Stimulated activated naive CD8-positive, alpha-beta T cell treated with anti-CD3 and anti-CD28 coated beads, Interleukin-15, amount 100 ng/mL, for 72 hours (primary cell): Measurements from ENCODE around the gene PPP2R5E.
"Not testable (repeated sequence)": the region's sequence is repeated elsewhere in the genome, so short reads cannot be mapped to it uniquely, and the experiment has no call there.

ENCODE experiments used
- ATAC-seq: fragments of 150-1000 bp; cut with Tn5 transposase; 2 replicates; pipeline ENCODE4 v1.10.0; 2021; ENCODE audit warnings: mild to moderate bottlenecking, moderate library complexity
- DNase-seq, 2 donors: peaks; one replicate each; pipeline ENCODE4 v3.0.0; 2021 to 2022
- H3K27ac Mint-ChIP-seq, 2 donors: one replicate each; pipeline ENCODE4 v1.8.0; 2022; ENCODE audit warnings: mild to moderate bottlenecking in 2 of 2, mixed read lengths in 2 of 2, moderate library complexity in 2 of 2
- H3K27me3 Mint-ChIP-seq: one replicate; pipeline ENCODE4 v1.8.0; 2022; ENCODE audit warnings: mixed read lengths
- H3K4me1 Mint-ChIP-seq: one replicate; pipeline ENCODE4 v1.8.0; 2022; ENCODE audit warnings: mild to moderate bottlenecking, mixed read lengths
- H3K4me3 Mint-ChIP-seq, 2 donors: one replicate each; pipeline ENCODE4 v1.8.0; 2022; ENCODE audit warnings: mild to moderate bottlenecking in 2 of 2, mixed read lengths in 2 of 2, moderate library complexity in 1 of 2
- H3K9me3 Mint-ChIP-seq, 2 donors: one replicate each; pipeline ENCODE4 v1.8.0; 2022; ENCODE audit warnings: mixed read lengths in 2 of 2

The PPP2R5E gene

GRCh38 chr14:63398952-63399351 is 144.2 kb downstream of the PPP2R5E start:
- Mint-ChIP-seq H3K27ac (peak overlapping the region in 1 of 2 donors; percentile 82), H3K27me3 (no peaks in the 10 kb centered on the region), H3K4me1 (peaks cover 19% of the 10 kb centered on the region), H3K9me3 (no peaks in the 10 kb centered on the region), H3K4me3 (no peak overlapping the region)
- ATAC-seq (no peak), DNase-seq (no peak)

GRCh38 chr14:63394841-63395240 is 148.3 kb downstream of the PPP2R5E start:
- peaks cover 5% of the 10 kb centered on the region for H3K4me1 Mint-ChIP-seq
- no peaks in the 10 kb centered on the region for H3K27me3 Mint-ChIP-seq
- no peak overlapping the region for H3K4me3 Mint-ChIP-seq
- H3K27ac Mint-ChIP-seq, result peak overlapping the region; percentile 75 to 82
- no peak for DNase-seq
- no peak for ATAC-seq
- H3K9me3 Mint-ChIP-seq, result no peaks in the 10 kb centered on the region

GRCh38 chr14:63394432-63394831 is 148.7 kb downstream of the PPP2R5E start:
- Mint-ChIP-seq H3K27me3 (no peaks in the 10 kb centered on the region), H3K9me3 (no peaks in the 10 kb centered on the region), H3K27ac (peak overlapping the region in 1 of 2 donors; percentile 49), H3K4me3 (no peak overlapping the region), H3K4me1 (peaks cover 5% of the 10 kb centered on the region)
- DNase-seq, result no peak
- no peak for ATAC-seq

- Mint-ChIP-seq H3K4me1 (no peaks in the 10 kb centered on the region), H3K27me3 (no peaks in the 10 kb centered on the region), H3K4me3 (no peak overlapping the region), H3K9me3 (no peaks in the 10 kb centered on the region), H3K27ac (no peak overlapping the region)
- DNase-seq (no peak), ATAC-seq (no peak)
Observed at GRCh38 chr14:63393012-63393411, 150.2 kb downstream of the PPP2R5E start.

- DNase-seq (no peak), ATAC-seq (no peak)
- H3K27ac Mint-ChIP-seq, result no peak overlapping the region
- no peak overlapping the region for H3K4me3 Mint-ChIP-seq
- H3K27me3 Mint-ChIP-seq, result no peaks in the 10 kb centered on the region
- H3K9me3 Mint-ChIP-seq, result no peaks in the 10 kb centered on the region
- no peaks in the 10 kb centered on the region for H3K4me1 Mint-ChIP-seq
Observed at GRCh38 chr14:63392236-63392635, 150.9 kb downstream of the PPP2R5E start.

GRCh38 chr14:63388766-63389431 is 154.3 kb downstream of the PPP2R5E start:
- ATAC-seq (peak; percentile 89), DNase-seq (peak; percentile 55 to 67)
- H3K4me3 Mint-ChIP-seq, result no peak overlapping the region
- no peaks in the 10 kb centered on the region for H3K27me3 Mint-ChIP-seq
- H3K27ac Mint-ChIP-seq, result peak overlapping the region; percentile 6 to 12
- H3K4me1 Mint-ChIP-seq, result peaks cover 5% of the 10 kb centered on the region
- no peaks in the 10 kb centered on the region for H3K9me3 Mint-ChIP-seq

GRCh38 chr14:63387711-63388110 is 155.5 kb downstream of the PPP2R5E start:
- no peak overlapping the region for H3K27ac Mint-ChIP-seq
- DNase-seq (no peak), ATAC-seq (no peak)
- no peak overlapping the region for H3K4me3 Mint-ChIP-seq
- no peaks in the 10 kb centered on the region for H3K27me3 Mint-ChIP-seq
- H3K4me1 Mint-ChIP-seq, result peaks cover 9% of the 10 kb centered on the region
- no peaks in the 10 kb centered on the region for H3K9me3 Mint-ChIP-seq

- H3K9me3 Mint-ChIP-seq, result no peaks in the 10 kb centered on the region
- H3K4me3 Mint-ChIP-seq, result no peak overlapping the region
- no peak for DNase-seq
- ATAC-seq, result peak; percentile 73
- no peaks in the 10 kb centered on the region for H3K27me3 Mint-ChIP-seq
- H3K27ac Mint-ChIP-seq, result peak overlapping the region; percentile 20 to 24
- peaks cover 9% of the 10 kb centered on the region for H3K4me1 Mint-ChIP-seq
Observed at GRCh38 chr14:63383776-63384367, 159.3 kb downstream of the PPP2R5E start.

GRCh38 chr14:63378444-63378843 is 164.7 kb downstream of the PPP2R5E start:
- no peaks in the 10 kb centered on the region for H3K27me3 Mint-ChIP-seq
- DNase-seq (no peak), ATAC-seq (no peak)
- no peak overlapping the region for H3K27ac Mint-ChIP-seq
- H3K4me1 Mint-ChIP-seq, result no peaks in the 10 kb centered on the region
- H3K4me3 Mint-ChIP-seq, result no peak overlapping the region
- no peaks in the 10 kb centered on the region for H3K9me3 Mint-ChIP-seq

- DNase-seq (no peak), ATAC-seq (no peak)
- no peak overlapping the region for H3K27ac Mint-ChIP-seq
- H3K4me3 Mint-ChIP-seq, result no peak overlapping the region
- H3K9me3 Mint-ChIP-seq, result no peaks in the 10 kb centered on the region
- no peaks in the 10 kb centered on the region for H3K4me1 Mint-ChIP-seq
- no peaks in the 10 kb centered on the region for H3K27me3 Mint-ChIP-seq
Observed at GRCh38 chr14:63375769-63376168, 167.4 kb downstream of the PPP2R5E start.

GRCh38 chr14:63371613-63372012 is 171.6 kb downstream of the PPP2R5E start:
- not testable (repeated sequence) for H3K4me1 Mint-ChIP-seq, H3K9me3 Mint-ChIP-seq, ATAC-seq, H3K27me3 Mint-ChIP-seq, H3K4me3 Mint-ChIP-seq, DNase-seq
- H3K27ac Mint-ChIP-seq, result peak overlapping the region in 1 of 2 donors; percentile 27

- no peak for ATAC-seq
Observed at GRCh38 chr14:63371033-63371432, 172.1 kb downstream of the PPP2R5E start.

GRCh38 chr14:63367742-63368364 is 175.3 kb downstream of the PPP2R5E start:
- ATAC-seq (no peak), DNase-seq (no peak)
- Mint-ChIP-seq H3K4me1 (no peaks in the 10 kb centered on the region), H3K27ac (no peak overlapping the region), H3K9me3 (peaks cover 8 to 23% of the 10 kb centered on the region in 2 donors), H3K4me3 (no peak overlapping the region), H3K27me3 (no peaks in the 10 kb centered on the region)

More at GRCh38 chr14:63371033-63371432, 172.1 kb downstream of the PPP2R5E start:
- Mint-ChIP-seq H3K4me3 (no peak overlapping the region), H3K27me3 (no peaks in the 10 kb centered on the region), H3K4me1 (no peaks in the 10 kb centered on the region), H3K27ac (no peak overlapping the region), H3K9me3 (peaks cover 0 to 8% of the 10 kb centered on the region in 2 donors)
- no peak for DNase-seq

- no peaks in the 10 kb centered on the region for H3K4me1 Mint-ChIP-seq
- no peak overlapping the region for H3K27ac Mint-ChIP-seq
Observed at GRCh38 chr14:63362389-63362819, 180.8 kb downstream of the PPP2R5E start.

GRCh38 chr14:63361790-63362189 is 181.4 kb downstream of the PPP2R5E start:
- DNase-seq (no peak), ATAC-seq (no peak)
- no peaks in the 10 kb centered on the region for H3K4me1 Mint-ChIP-seq
- no peak overlapping the region for H3K4me3 Mint-ChIP-seq
- peaks cover 8 to 15% of the 10 kb centered on the region in 2 donors for H3K9me3 Mint-ChIP-seq
- H3K27me3 Mint-ChIP-seq, result peaks cover 18% of the 10 kb centered on the region
- H3K27ac Mint-ChIP-seq, result no peak overlapping the region

More at GRCh38 chr14:63362389-63362819, 180.8 kb downstream of the PPP2R5E start:
- H3K4me3 Mint-ChIP-seq, result no peak overlapping the region
- no peak for DNase-seq
- ATAC-seq, result no peak
- H3K9me3 Mint-ChIP-seq, result peaks cover 8 to 15% of the 10 kb centered on the region in 2 donors
- peaks cover 12% of the 10 kb centered on the region for H3K27me3 Mint-ChIP-seq

GRCh38 chr14:63357841-63358240 is 185.3 kb downstream of the PPP2R5E start:
- DNase-seq (no peak), ATAC-seq (no peak)
- H3K4me3 Mint-ChIP-seq, result no peak overlapping the region
- H3K4me1 Mint-ChIP-seq, result no peaks in the 10 kb centered on the region
- no peak overlapping the region for H3K27ac Mint-ChIP-seq
- H3K9me3 Mint-ChIP-seq, result no peaks in the 10 kb centered on the region
- peaks cover 34% of the 10 kb centered on the region for H3K27me3 Mint-ChIP-seq
